SK-N-MC (cell line): ENCODE data around the gene CD69.
"Not testable (repeated sequence)": the region's sequence is repeated elsewhere in the genome, so short reads cannot be mapped to it uniquely, and the experiment has no call there.

ENCODE experiments used
- DNase-seq: peaks from one replicate; pipeline ENCODE4 v3.0.0-alpha.2; 2011; ENCODE audit warnings: low read depth, low spot score
- H3K27ac ChIP-seq: fragments of 200-600 bp; sonication (generic); 2 replicates; pipeline ENCODE4 v1.5.1; 2016; ENCODE audit warnings: mixed run types
- H3K36me3 ChIP-seq: fragments of 200-600 bp; sonication (generic); 2 replicates; pipeline ENCODE4 v1.6.1; 2017; ENCODE audit warnings: antibody characterized with exemption, low read length, mixed read lengths; ENCODE audit not compliant: insufficient read depth
- H3K4me3 ChIP-seq: fragments of 200-600 bp; sonication (generic); 2 replicates; pipeline ENCODE4 v1.5.1; 2016
- H3K9ac ChIP-seq: fragments of 200-600 bp; sonication (generic); 2 replicates; pipeline ENCODE4 v1.8.0; 2017; ENCODE audit warnings: mixed run types, mixed read lengths; ENCODE audit not compliant: insufficient read length
- H3K9me3 ChIP-seq: fragments of 200-600 bp; sonication (generic); 2 replicates; pipeline ENCODE4 v1.6.1; 2017; ENCODE audit warnings: low read depth, mild to moderate bottlenecking, antibody characterized with exemption, low read length, moderate library complexity, mixed read lengths
- EZH2 ChIP-seq: fragments of 200-600 bp; sonication (generic); IDR thresholded peaks from one replicate; pipeline ENCODE4 v1.6.1; 2017; ENCODE audit warnings: antibody characterized with exemption
- FOXP2 ChIP-seq: optimal IDR thresholded peaks from 2 replicates; pipeline ENCODE3; 2011; ENCODE audit warnings: mild to moderate bottlenecking, moderate library complexity; ENCODE audit not compliant: insufficient read depth; ENCODE audit errors: extremely low read length, control extremely low read depth
- POLR2AphosphoS5 ChIP-seq: IDR thresholded peaks from 2 replicates; pipeline ENCODE4 v1.6.1; 2012; ENCODE audit warnings: mild to moderate bottlenecking, low read depth, low read length, borderline replicate concordance

Gene CD69

GRCh38 chr12:9745199-9745598 is 15.5 kb downstream of the CD69 start:
- no peak overlapping the region for H3K4me3 ChIP-seq
- no peaks in the 10 kb centered on the region for H3K9me3 ChIP-seq
- H3K9ac ChIP-seq: no peak overlapping the region
- no peak overlapping the region for H3K27ac ChIP-seq
- no peak for TF ChIP-seq FOXP2
- TF ChIP-seq EZH2: no peak
- no peak for TF ChIP-seq POLR2AphosphoS5
- H3K36me3 ChIP-seq: no peaks in the 10 kb centered on the region
- no peak for DNase-seq

- Histone ChIP-seq H3K36me3 (no peaks in the 10 kb centered on the region), H3K4me3 (no peak overlapping the region), H3K9ac (no peak overlapping the region), H3K9me3 (no peaks in the 10 kb centered on the region), H3K27ac (no peak overlapping the region)
- TF ChIP-seq EZH2: no peak
- no peak for TF ChIP-seq FOXP2
- TF ChIP-seq POLR2AphosphoS5: no peak
- DNase-seq: no peak
Measured at GRCh38 chr12:9742661-9743060, 18.0 kb downstream of the CD69 start.

- Histone ChIP-seq H3K36me3 (no peaks in the 10 kb centered on the region), H3K27ac (no peak overlapping the region), H3K4me3 (no peak overlapping the region), H3K9me3 (no peaks in the 10 kb centered on the region), H3K9ac (no peak overlapping the region)
- no peak for DNase-seq
- no peak for TF ChIP-seq POLR2AphosphoS5
- no peak for TF ChIP-seq EZH2
- no peak for TF ChIP-seq FOXP2
Measured at GRCh38 chr12:9741726-9742125, 19.0 kb downstream of the CD69 start.

- no peak overlapping the region for H3K27ac ChIP-seq
- H3K9ac ChIP-seq: no peak overlapping the region
- TF ChIP-seq FOXP2 (no peak), POLR2AphosphoS5 (no peak), EZH2 (no peak)
- no peak for DNase-seq
- no peaks in the 10 kb centered on the region for H3K36me3 ChIP-seq
- H3K9me3 ChIP-seq: no peaks in the 10 kb centered on the region
- no peak overlapping the region for H3K4me3 ChIP-seq
Measured at GRCh38 chr12:9740106-9740750, 20.5 kb downstream of the CD69 start.

GRCh38 chr12:9739404-9740105 is 21.1 kb downstream of the CD69 start:
- H3K27ac ChIP-seq, H3K9me3 ChIP-seq, H3K36me3 ChIP-seq, DNase-seq, H3K9ac ChIP-seq, H3K4me3 ChIP-seq: not testable (repeated sequence)

- DNase-seq, H3K36me3 ChIP-seq, H3K9ac ChIP-seq, H3K9me3 ChIP-seq, H3K4me3 ChIP-seq, H3K27ac ChIP-seq: not testable (repeated sequence)
Measured at GRCh38 chr12:9738905-9739304, 21.8 kb downstream of the CD69 start.

- Histone ChIP-seq H3K36me3 (no peaks in the 10 kb centered on the region), H3K4me3 (no peak overlapping the region), H3K27ac (peak overlapping the region; percentile 42; the same call in 1 of the 2 replicates), H3K9me3 (no peaks in the 10 kb centered on the region), H3K9ac (peak overlapping the region; percentile 38)
- TF ChIP-seq EZH2 (no peak), POLR2AphosphoS5 (no peak)
- DNase-seq: no peak
Measured at GRCh38 chr12:9736936-9737705, 23.6 kb downstream of the CD69 start.

GRCh38 chr12:9735601-9736000 is 25.1 kb downstream of the CD69 start:
- H3K9me3 ChIP-seq: no peaks in the 10 kb centered on the region
- no peak overlapping the region for H3K4me3 ChIP-seq
- H3K9ac ChIP-seq: no peak overlapping the region
- H3K27ac ChIP-seq: no peak overlapping the region
- no peaks in the 10 kb centered on the region for H3K36me3 ChIP-seq
- TF ChIP-seq FOXP2 (no peak), POLR2AphosphoS5 (no peak), EZH2 (no peak)
- DNase-seq: no peak
